GM21529 (cell line): ENCODE measurements around the gene OR2T4.

Experiments
- ATAC-seq: cut with Tn5 transposase; IDR thresholded peaks from one replicate; pipeline ENCODE4 v1.9.1; 2021; ENCODE audit not compliant: unreplicated experiment

OR2T4 gene, protein sequence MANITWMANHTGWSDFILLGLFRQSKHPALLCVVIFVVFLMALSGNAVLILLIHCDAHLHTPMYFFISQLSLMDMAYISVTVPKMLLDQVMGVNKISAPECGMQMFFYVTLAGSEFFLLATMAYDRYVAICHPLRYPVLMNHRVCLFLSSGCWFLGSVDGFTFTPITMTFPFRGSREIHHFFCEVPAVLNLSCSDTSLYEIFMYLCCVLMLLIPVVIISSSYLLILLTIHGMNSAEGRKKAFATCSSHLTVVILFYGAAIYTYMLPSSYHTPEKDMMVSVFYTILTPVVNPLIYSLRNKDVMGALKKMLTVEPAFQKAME

DNA sequence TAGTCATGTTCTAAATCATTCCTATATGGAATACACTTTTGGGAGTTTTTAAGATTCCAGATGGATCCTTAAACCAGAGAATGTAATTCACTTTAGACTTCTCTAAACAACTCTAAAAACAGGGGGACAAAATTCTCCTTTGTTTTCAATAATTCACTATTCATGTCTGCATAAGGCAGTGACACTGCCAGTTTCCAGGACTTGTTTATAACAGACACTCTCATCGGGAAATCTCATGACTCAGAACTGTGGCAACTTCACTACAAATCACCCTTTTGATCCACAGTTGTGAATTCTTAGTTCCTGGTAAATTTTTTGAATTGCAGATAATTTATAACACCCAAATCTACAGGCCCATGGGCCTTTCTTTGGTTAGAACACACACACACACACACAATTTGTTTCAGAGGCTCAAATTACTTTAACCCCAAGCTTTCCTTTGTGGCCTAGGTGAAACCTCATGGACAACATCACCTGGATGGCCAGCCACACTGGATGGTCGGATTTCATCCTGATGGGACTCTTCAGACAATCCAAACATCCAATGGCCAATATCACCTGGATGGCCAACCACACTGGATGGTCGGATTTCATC is at the start of gene OR2T4:
OR2T4 (plus strand) TSS at position 545 of the 595 bp plus-strand sequence; CDS start at position 545, 0 bp downstream.
- ATAC-seq: no peak

DNA sequence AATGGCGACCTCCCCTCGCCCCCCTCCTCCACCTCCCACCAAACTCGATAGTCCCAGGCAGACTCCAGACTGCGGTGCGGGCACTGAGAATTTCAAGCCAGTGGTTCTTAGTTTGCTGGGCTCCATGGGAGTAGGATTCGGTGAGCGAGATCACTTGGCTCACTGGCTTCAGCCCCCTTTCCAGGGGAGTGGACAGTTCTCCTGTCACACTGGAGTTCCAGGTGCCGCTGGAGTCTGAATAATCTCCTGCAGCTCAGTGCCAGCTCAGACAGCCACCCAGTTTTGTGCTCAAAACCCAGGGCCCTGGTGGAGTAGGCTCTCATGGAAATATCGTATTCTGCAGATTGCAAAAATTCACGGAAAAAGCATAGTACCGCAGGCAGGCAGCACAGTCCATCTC is 44.7 kb upstream of the OR2T4 start:
- ATAC-seq: no peak

DNA sequence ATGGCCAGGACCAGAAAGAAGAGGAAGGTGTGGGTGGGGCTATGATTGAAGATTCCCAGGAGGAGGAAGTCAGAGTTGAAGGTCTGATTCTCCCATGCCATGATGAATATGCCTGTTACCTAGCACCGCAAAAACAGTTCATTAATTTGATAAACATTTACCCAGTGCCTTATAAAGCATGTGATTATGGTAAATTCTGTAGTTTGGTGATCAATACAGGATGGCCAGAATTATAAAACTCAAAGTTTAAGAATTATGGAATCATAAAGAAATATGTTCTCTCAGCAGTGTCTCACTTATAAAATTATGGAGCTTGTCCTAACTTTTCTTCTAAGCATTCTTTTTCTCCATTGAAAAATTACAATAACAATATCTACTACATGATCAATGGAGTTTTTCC is 37.0 kb upstream of the OR2T4 start, which contains the start of gene OR2M7:
OR2M7 (minus strand) TSS at position 101 of the 400 bp plus-strand sequence; CDS start at position 101, 0 bp downstream.
- no peak for ATAC-seq

DNA sequence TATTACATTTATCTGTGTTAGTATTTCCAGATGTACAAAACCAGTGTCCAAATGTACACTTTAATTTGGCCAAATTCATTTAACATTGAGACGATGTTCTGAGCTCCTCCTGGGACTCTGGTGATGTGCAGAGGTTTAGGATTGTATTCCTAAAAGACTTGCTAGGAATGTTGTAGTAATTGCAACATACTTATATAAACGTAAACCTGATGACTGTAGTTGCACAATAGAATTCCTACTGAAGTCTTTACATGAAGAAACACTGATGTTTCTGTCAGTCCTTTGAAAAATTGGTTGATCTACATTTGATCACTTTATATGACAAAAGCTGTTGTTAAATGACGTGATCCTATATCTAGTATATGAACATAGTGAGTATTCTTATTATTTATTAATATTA is 18.0 kb upstream of the OR2T4 start:
- no peak for ATAC-seq

DNA sequence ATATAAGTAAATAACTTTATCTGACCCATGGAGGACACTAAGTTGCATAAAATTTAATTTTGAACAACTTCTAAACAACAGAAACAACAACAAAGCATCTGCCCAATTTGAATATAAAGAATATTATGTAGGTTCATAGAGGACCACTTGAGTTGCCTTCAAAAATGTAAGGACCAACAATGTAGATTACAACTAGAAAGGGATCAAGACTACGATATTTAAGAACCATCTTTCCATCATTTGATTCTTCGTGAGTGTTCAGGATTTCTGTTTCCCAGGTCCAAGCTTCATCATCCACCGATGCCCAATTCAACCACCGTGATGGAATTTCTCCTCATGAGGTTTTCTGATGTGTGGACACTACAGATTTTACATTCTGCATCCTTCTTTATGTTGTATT is 13.0 kb upstream of the OR2T4 start, which contains the start of gene OR14C36:
OR14C36 (plus strand) TSS at position 301 of the 400 bp plus-strand sequence; CDS start at position 301, 0 bp downstream.
- ATAC-seq: no peak

DNA sequence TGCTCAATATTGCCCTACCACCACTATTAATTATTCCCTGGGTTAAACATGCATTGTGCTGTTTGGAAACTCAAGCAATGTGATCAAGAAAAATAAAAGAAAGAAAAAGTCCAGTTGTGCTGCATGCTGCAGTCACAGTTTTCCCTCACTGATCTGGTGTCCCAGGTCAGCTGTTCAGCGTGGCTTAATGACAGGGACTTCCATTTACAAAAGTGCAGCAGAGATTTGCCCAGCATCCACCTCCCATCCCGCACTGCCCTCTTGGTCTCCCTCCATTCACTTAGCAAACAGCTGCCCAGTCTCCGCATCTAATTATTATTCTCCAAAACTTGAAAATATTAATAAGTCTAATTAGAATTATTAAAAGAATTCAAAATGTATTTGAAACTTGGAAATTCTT is 2.0 kb upstream of the OR2T4 start:
- no peak for ATAC-seq

DNA sequence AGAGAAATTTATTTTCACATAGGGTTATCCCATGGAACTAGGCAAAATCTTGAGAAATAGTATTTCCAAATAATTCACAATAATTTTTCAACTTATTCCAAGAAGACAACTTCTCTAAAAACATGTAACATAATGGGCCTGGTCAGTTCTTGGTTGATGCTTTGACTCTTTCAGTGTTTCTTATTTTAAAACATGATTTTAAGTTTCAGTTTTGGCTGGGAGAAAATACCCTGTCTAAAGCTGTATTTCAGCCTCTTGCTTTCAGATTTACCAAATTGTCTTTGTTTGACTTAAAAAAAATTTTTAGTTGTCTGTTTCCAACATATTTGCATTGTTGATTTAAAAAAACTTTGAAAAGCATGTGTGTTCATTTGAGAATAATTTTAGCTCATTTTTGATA is 5.1 kb downstream of the OR2T4 start:
- no peak for ATAC-seq

DNA sequence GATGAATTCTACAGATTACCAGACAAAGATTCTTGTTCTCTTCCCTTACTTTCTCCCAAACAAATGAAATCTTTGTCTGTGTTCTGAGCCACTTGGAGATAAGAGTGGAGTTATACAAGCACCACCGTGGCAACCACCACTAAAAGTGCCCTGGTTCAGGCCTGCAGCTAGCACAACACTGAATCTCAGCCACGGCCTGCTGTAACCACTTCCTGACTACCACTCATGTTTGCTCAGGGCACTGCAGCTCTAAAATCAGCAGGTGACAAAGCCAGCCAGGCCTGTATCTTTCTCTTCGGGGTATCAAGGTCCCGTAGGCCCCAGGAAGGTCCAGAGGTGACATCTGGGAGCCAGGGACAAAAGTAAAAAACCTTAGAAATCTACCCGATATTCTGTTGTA is 10.9 kb downstream of the OR2T4 start:
- ATAC-seq: no peak

DNA sequence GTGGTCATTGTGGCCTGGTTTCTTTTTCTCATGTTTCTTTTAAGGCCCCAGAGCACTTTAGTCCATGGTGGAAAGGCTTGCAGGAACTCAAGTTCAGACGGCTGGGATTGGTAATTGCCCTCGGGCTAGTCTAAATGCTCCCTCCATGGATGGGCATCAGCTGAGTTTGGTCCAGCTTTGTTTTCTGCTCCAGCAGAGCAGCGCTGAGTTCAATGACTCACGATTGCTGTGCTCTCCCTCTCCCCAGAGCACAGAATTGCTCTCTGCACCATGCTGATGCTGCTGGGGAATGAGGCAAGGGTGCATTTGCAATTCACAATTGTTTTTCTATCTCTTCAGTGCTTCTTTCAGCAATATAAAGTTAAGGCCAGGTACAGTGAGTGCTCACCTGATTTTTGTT is 12.3 kb downstream of the OR2T4 start:
- no peak for ATAC-seq

DNA sequence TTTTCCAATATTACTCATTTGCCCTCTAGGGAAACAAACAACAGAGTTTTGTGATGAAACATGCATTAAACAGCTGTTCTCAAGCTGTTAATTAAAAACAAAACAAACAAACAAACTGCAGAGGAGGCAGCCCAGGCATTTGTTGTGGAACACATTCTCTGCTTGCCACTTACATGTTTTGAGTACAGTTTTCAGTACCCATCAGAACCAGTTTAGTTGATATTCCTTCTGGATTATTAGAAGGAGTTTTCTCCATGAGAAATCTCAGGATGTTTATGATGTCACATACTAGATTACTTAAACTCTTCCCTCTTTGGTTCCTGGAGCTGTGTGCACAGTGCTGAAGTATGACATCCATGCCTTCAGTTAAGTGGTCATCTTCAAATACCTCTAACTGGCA is 14.0 kb downstream of the OR2T4 start, which contains the start of gene OR2T6:
OR2T6 (plus strand) TSS at position 301 of the 400 bp plus-strand sequence. CDS start 11,863 bp downstream, outside the sequence.
- no peak for ATAC-seq

DNA sequence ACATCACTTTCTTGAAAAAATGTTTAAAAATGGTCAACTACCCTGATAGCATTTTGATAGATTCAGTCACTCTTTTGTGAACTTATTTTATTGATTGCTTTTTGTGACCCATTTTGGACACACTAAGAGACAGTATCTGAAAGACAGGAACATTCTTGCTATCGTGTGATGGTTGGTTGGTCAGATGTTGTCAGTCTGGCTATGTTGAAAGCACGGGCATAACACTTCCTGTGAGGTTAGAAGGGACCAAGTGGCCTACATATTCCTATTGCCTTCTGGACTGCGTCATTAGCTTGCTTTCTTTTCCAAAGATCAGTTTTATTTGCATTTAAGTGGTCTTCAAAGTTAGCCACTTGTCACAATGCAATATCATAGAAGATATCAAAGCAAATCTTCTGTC is 15.5 kb downstream of the OR2T4 start:
- no peak for ATAC-seq

DNA sequence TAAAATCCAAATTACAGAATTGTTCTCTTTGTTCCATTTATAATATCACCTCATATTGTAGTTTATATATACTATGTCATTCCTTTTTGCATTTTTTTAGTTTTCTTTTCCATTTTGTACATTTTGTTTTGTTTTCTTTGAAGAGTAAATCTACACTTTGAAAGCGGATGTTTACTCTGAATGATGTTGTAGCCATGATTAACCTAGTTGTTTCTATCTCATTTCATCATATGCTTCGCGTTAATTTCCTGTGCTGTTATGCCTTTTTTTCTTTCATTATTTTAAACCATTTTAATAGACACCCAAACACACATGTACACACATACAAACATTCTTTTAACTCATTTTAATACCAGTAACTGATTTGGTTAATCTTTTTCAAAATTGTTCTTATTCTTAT is 19.4 kb downstream of the OR2T4 start:
- ATAC-seq: no peak

DNA sequence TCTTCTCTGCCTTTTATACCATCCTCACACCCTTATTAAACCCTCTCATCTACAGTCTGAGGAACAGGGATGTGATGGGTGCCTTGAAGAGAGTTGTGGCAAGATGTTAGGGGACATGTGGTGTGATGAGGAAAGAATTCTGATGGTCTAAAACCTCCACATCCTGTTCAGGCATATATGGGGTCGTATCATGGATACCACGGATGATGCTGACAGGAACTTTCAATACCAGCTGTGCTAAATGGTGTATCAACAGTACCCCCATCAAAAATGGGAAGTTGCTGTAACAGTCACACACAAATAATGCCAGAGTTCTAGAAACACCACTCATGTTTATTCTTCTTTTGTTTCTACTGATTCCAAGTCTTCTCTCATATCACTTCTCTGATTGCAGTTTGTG is 27.0 kb downstream of the OR2T4 start:
- no peak for ATAC-seq

DNA sequence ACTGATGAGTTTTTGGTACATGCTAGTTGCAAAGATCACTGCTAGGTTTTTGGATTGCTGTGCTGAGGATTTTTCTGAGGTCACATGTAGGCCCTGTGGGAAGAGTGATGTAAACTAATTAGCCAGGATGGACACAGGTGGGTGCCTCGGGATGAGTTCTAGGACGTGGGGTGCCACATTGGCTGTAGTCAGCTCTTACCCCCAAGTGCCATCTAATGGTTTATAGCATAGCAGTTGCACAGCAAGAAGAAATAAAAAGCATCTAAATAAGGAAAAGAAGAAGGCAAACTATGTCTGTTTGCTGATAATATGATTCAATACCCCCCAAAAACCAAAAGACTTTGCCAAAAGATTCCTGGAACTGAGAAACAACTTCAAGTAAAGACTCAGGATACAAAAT is 31.6 kb downstream of the OR2T4 start:
- ATAC-seq: no peak

DNA sequence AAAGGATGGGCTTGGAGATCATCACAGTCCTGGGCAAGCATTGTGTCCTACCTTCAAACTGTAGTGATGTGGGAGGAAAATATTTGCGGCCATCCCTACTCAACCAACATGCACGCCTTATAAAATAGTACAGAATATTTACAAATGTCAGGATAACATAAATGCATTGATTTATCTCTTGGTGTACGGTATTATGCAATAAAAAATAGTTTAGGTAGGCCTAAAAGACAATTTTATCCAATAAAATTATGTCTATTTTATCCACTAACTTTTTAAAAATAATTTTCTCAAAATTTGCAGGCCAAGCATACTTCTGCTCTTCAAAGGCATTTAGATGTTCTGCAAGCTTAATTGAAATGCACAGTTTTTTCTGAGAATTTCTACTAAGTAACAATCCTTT is 41.3 kb downstream of the OR2T4 start, which contains the start of gene OR2T1:
OR2T1 (plus strand) TSS at position 301 of the 400 bp plus-strand sequence. CDS start 3,100 bp downstream, outside the sequence.
- ATAC-seq: no peak

DNA sequence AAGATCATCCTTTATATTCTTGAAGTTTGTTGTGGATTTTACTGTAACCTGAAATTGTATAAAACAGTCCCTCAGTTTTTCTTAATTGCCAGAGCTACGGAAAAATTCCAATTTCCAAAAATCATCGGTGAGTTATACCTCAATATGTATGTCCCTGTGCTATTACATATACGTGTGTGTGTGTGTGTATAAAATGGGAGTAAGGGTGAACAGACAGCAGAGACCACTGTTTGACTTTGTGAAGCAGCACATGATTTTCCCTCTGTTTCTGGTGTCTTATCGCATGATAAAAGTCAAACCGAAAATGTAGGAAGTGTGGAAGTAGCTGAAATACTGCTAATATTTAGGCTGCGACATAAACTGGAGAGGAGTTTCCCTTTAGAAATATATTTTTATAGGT is 42.6 kb downstream of the OR2T4 start:
- no peak for ATAC-seq

DNA sequence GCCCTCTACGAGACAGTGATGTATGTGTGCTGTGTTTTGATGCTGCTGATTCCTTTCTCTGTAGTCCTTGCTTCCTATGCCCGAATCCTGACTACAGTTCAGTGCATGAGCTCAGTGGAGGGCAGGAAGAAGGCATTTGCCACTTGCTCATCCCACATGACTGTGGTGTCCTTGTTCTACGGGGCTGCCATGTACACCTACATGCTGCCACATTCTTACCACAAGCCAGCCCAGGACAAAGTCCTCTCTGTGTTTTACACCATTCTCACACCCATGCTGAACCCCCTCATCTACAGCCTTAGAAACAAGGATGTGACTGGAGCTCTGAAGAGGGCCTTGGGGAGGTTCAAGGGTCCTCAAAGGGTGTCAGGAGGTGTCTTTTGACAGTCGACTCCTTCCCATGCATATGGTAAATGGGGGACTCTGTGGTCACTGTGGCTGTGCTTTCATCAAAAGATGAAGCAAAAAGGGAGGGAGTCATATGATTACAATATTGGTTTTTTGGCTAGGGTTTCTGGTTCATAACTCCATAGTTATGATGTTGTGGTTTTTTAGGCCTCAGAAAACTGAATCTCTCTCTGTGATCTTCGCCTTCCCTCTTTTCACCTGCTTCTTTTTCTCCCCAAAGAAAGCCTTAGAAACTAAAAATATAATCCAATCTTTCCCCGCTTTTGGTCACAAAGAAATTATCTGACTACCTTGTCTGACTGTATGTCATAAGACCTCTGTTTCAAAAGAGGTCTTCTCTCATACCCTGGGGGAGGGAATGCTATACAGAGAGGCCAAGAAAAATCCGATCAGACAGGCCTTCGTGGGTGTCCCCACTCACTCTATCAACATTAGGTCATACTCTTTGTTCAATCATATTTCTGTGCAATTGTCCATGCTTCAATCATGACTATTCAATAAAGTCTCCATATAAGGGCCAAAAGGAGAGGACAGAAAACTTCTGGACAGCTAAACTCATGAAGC is 45.5 kb downstream of the OR2T4 start:
- ATAC-seq: no peak
